GM19328 (cell line): Measurements from ENCODE around the gene GPC4.

Experiments used
- ATAC-seq: cut with Tn5 transposase; IDR thresholded peaks from one replicate; pipeline ENCODE4 v1.9.1; 2021; ENCODE audit warnings: mild to moderate bottlenecking, moderate library complexity; ENCODE audit not compliant: unreplicated experiment

GPC4 gene

GRCh38 chrX:133415276-133416105, at the start of gene GPC4:
GPC4 (minus strand) TSS chrX:133415489; CDS start chrX:133414965, 524 bp downstream.
- no peak for ATAC-seq

GRCh38 chrX:133461231-133461630, 45.9 kb upstream of the GPC4 start:
- no peak for ATAC-seq

GRCh38 chrX:133454924-133455323, 39.6 kb upstream of the GPC4 start:
- no peak for ATAC-seq

- no peak for ATAC-seq
Observed at GRCh38 chrX:133454491-133454914, 39.2 kb upstream of the GPC4 start.

- ATAC-seq = no peak
Observed at GRCh38 chrX:133448512-133449076, 33.3 kb upstream of the GPC4 start.

- no peak for ATAC-seq
Observed at GRCh38 chrX:133444952-133445831, 29.9 kb upstream of the GPC4 start.

GRCh38 chrX:133444196-133444595, 28.9 kb upstream of the GPC4 start:
- ATAC-seq = no peak

- no peak for ATAC-seq
Observed at GRCh38 chrX:133440797-133441163, 25.5 kb upstream of the GPC4 start.

- no peak for ATAC-seq
Observed at GRCh38 chrX:133440081-133440796, 24.9 kb upstream of the GPC4 start.

GRCh38 chrX:133437766-133438165, 22.5 kb upstream of the GPC4 start:
- ATAC-seq = no peak

- no peak for ATAC-seq
Observed at GRCh38 chrX:133437356-133437755, 22.1 kb upstream of the GPC4 start.

- ATAC-seq = no peak
Observed at GRCh38 chrX:133435544-133436124, 20.3 kb upstream of the GPC4 start.

GRCh38 chrX:133434197-133434820, 19.0 kb upstream of the GPC4 start:
- no peak for ATAC-seq

GRCh38 chrX:133419911-133420310, 4.6 kb upstream of the GPC4 start:
- ATAC-seq = no peak

GRCh38 chrX:133418588-133418987, 3.3 kb upstream of the GPC4 start:
- no peak for ATAC-seq

- ATAC-seq = no peak
Observed at GRCh38 chrX:133417364-133417763, 2.1 kb upstream of the GPC4 start.

GRCh38 chrX:133414406-133415275, 648 bp downstream of the GPC4 start:
- ATAC-seq = no peak

- ATAC-seq = no peak
Observed at GRCh38 chrX:133413218-133413925, 1.9 kb downstream of the GPC4 start.

- ATAC-seq = no peak
Observed at GRCh38 chrX:133412665-133413064, 2.6 kb downstream of the GPC4 start.
